Smooth muscle cell (in vitro differentiated cells): Measurements from ENCODE around the gene LAPTM5. TPM values are rescaled to one million over a fixed set of nuclear protein-coding genes. Genes with fewer than 3 reads are reported as not detected.

Source experiments
- DNase-seq: peaks from one replicate; lab custom pipeline; 2025; ENCODE audit not compliant: unreplicated experiment; lab: John Stamatoyannopoulos, UW
- H2AFZ ChIP-seq: fragments of 200-600 bp; sonication (generic); 2 replicates; pipeline ENCODE4 v1.6.0; 2016; ENCODE audit warnings: antibody characterized with exemption, low read depth, mild to moderate bottlenecking
- H3F3A ChIP-seq: fragments of 200-600 bp; sonication (generic); 2 replicates; pipeline ENCODE4 v1.6.0; 2017; ENCODE audit warnings: antibody characterized with exemption, low read depth
- H3K27ac ChIP-seq: fragments of 200-600 bp; sonication (generic); 2 replicates; pipeline ENCODE4 v1.5.1; 2016; ENCODE audit warnings: low read depth, mild to moderate bottlenecking
- H3K27me3 ChIP-seq: fragments of 200-600 bp; sonication (generic); 2 replicates; pipeline ENCODE4 v1.6.1; 2016; ENCODE audit warnings: low read depth, mild to moderate bottlenecking
- H3K36me3 ChIP-seq: fragments of 200-600 bp; sonication (generic); 2 replicates; pipeline ENCODE4 v1.5.1; 2016; ENCODE audit warnings: low read depth
- H3K4me1 ChIP-seq: fragments of 200-600 bp; sonication (generic); 2 replicates; pipeline ENCODE4 v1.5.1; 2016; ENCODE audit warnings: low read depth
- H3K4me2 ChIP-seq: fragments of 200-600 bp; sonication (generic); 2 replicates; pipeline ENCODE4 v1.6.0; 2016; ENCODE audit warnings: mild to moderate bottlenecking
- H3K4me3 ChIP-seq: fragments of 200-600 bp; sonication (generic); 2 replicates; pipeline ENCODE4 v1.5.1; 2016; ENCODE audit warnings: mild to moderate bottlenecking
- H3K79me2 ChIP-seq: fragments of 200-600 bp; sonication (generic); 2 replicates; pipeline ENCODE4 v1.6.0; 2016; ENCODE audit warnings: low read depth, mild to moderate bottlenecking
- H3K9ac ChIP-seq: fragments of 200-600 bp; sonication (generic); 2 replicates; pipeline ENCODE4 v1.6.0; 2016; ENCODE audit warnings: low read depth
- H3K9me3 ChIP-seq: fragments of 200-600 bp; sonication (generic); replicated peaks from 2 replicates; pipeline ENCODE4 v1.5.1; 2016; ENCODE audit warnings: low read depth
- H4K20me1 ChIP-seq: fragments of 200-600 bp; sonication (generic); 2 replicates; pipeline ENCODE4 v1.6.0; 2016; ENCODE audit warnings: low read depth
- CTCF ChIP-seq: fragments of 200-600 bp; sonication (generic); IDR thresholded peaks from 2 replicates; pipeline ENCODE4 v1.5.1; 2017; ENCODE audit warnings: borderline replicate concordance, mild to moderate bottlenecking, antibody characterized with exemption; ENCODE audit not compliant: insufficient read depth, poor library complexity, severe bottlenecking
- WGBS: methylation state at CpG from one replicate; pipeline ENCODE4 v1.1.7; 2016; ENCODE audit warnings: low lambda C conversion rate; 5-methylcytosine and 5-hydroxymethylcytosine counted together
- polyA plus RNA-seq: library from polyadenylated mRNA; unstranded; fragments of >200 nt; fragmentation: Nextera tagmentation; extraction: Ambion mirVana; gene quantifications from 2 replicates; pipeline ENCODE4 v1.2.1, GENCODE V29; 2016
- total RNA-seq: library from RNA; depleted of rRNA; stranded (reverse); fragments of >200 nt; gene quantifications from 2 replicates; pipeline ENCODE4 v1.2.3, GENCODE V29; 2014

LAPTM5 gene
- total and polyA plus RNA-seq, 2 experiments from 2014 or later: 0.63 to 1.4 TPM

- TF ChIP-seq CTCF: no peak
- Histone ChIP-seq H3K4me2 (no peak overlapping the region), H4K20me1 (no peaks in the 10 kb centered on the region), H3K27ac (no peak overlapping the region), H2AFZ (no peak overlapping the region), H3K79me2 (no peaks in the 10 kb centered on the region), H3K9me3 (no peaks in the 10 kb centered on the region), H3K36me3 (no peaks in the 10 kb centered on the region), H3F3A (no peaks in the 10 kb centered on the region), H3K4me3 (no peak overlapping the region), H3K27me3 (no peaks in the 10 kb centered on the region), H3K9ac (no peak overlapping the region), H3K4me1 (peaks cover 11% of the 10 kb centered on the region)
- 95% methylated on average over 16 of the region's 16 CpGs for WGBS
- no peak for DNase-seq
Observed at GRCh38 chr1:30746212-30747032, 11.2 kb downstream of the LAPTM5 start.

GRCh38 chr1:30745834-30746208, 11.8 kb downstream of the LAPTM5 start:
- Histone ChIP-seq H3K36me3 (no peaks in the 10 kb centered on the region), H2AFZ (no peak overlapping the region), H4K20me1 (no peaks in the 10 kb centered on the region), H3K9me3 (no peaks in the 10 kb centered on the region), H3K27ac (no peak overlapping the region), H3K79me2 (no peaks in the 10 kb centered on the region), H3K4me2 (no peak overlapping the region), H3K4me1 (peaks cover 11% of the 10 kb centered on the region), H3K9ac (no peak overlapping the region), H3K4me3 (no peak overlapping the region), H3K27me3 (no peaks in the 10 kb centered on the region), H3F3A (no peaks in the 10 kb centered on the region)
- WGBS: 75% methylated on average over 4 of the region's 4 CpGs
- no peak for DNase-seq
- TF ChIP-seq CTCF: no peak

GRCh38 chr1:30745156-30745833, 12.3 kb downstream of the LAPTM5 start:
- H3K4me1 ChIP-seq: peaks cover 11% of the 10 kb centered on the region
- no peaks in the 10 kb centered on the region for H3K27me3 ChIP-seq
- no peak for DNase-seq
- no peaks in the 10 kb centered on the region for H4K20me1 ChIP-seq
- H3K4me2 ChIP-seq: no peak overlapping the region
- no peak overlapping the region for H3K27ac ChIP-seq
- H2AFZ ChIP-seq: no peak overlapping the region
- H3K9ac ChIP-seq: no peak overlapping the region
- no peaks in the 10 kb centered on the region for H3K79me2 ChIP-seq
- H3K9me3 ChIP-seq: no peaks in the 10 kb centered on the region
- no peak overlapping the region for H3K4me3 ChIP-seq
- no peaks in the 10 kb centered on the region for H3F3A ChIP-seq
- no peak for TF ChIP-seq CTCF
- no peaks in the 10 kb centered on the region for H3K36me3 ChIP-seq
- WGBS: 86% methylated on average over 13 of the region's 14 CpGs
